A549 (cell line): ENCODE results near the gene TSPAN18.

Experiments
- CHD4 ChIP-seq: fragments of 200-600 bp; sonication (generic); IDR thresholded peaks from 2 replicates; pipeline ENCODE4 v1.6.1; 2016; ENCODE audit warnings: antibody characterized with exemption, mild to moderate bottlenecking, borderline replicate concordance
- CTCF ChIP-seq: fragments of >200 bp; sonication (Bioruptor Twin); formaldehyde crosslinking; IDR thresholded peaks from 3 replicates; pipeline ENCODE4 v1.5.1; 2016
- ELK1 ChIP-seq: fragments of 150-350 bp; IDR thresholded peaks from 2 replicates; pipeline ENCODE4 v1.6.1; 2014; ENCODE audit warnings: low read depth, mild to moderate bottlenecking, low read length
- HMGXB4 ChIP-seq: fragments of 250-450 bp; sonication (Bioruptor Pico); IDR thresholded peaks from 2 replicates; pipeline ENCODE4 v1.5.0; 2021; ENCODE audit warnings: mild to moderate bottlenecking, moderate library complexity, borderline replicate concordance
- JUNB ChIP-seq: fragments of >200 bp; sonication (Bioruptor Twin); formaldehyde crosslinking; IDR thresholded peaks from 2 replicates; pipeline ENCODE4 v1.6.1; 2016
- MYC ChIP-seq: IDR thresholded peaks from 2 replicates; pipeline ENCODE4 v1.6.1; 2012; ENCODE audit warnings: mild to moderate bottlenecking, inconsistent platforms, low read length, improper control_type of control experiment, borderline replicate concordance
- POLR2A ChIP-seq: IDR thresholded peaks from 2 replicates; pipeline ENCODE4 v1.6.1; 2012; ENCODE audit warnings: mild to moderate bottlenecking, low read length
- RCOR1 ChIP-seq: fragments of 150-350 bp; IDR thresholded peaks from 2 replicates; pipeline ENCODE4 v1.6.1; 2014; ENCODE audit warnings: antibody characterized with exemption, low read length, low read depth

- TF ChIP-seq CTCF (no peak), MYC (no peak), CHD4 (no peak), ELK1 (no peak), RCOR1 (no peak), POLR2A (no peak), JUNB (no peak), HMGXB4 (CRISPR knock-in tag) (no peak)
Observed at GRCh38 chr11:44774731-44775130, 48.0 kb downstream of the TSPAN18 start.
